ENCODE measurements around the gene SMOC2.

SMOC2 gene

GRCh38 chr6:168485818-168486217 lies 44.8 kb downstream of the SMOC2 start:
- no peak for ATAC-seq (ENCODE audit: low read depth)
- no peak overlapping the region for H3K4me3 ChIP-seq (ENCODE audit: severe bottlenecking)
- TF ChIP-seq CTCF (IDR thresholded peaks at IDR 0.05; ENCODE audit: poor library complexity, severe bottlenecking): no peak
- H3K9me3 ChIP-seq (ENCODE audit: severe bottlenecking): no peaks in the 10 kb centered on the region
- no peaks in the 10 kb centered on the region for H3K4me1 ChIP-seq (ENCODE audit: insufficient read depth, poor library complexity, severe bottlenecking)
- no peaks in the 10 kb centered on the region for H3K36me3 ChIP-seq (ENCODE audit: low read depth)
- no peak overlapping the region for H3K27ac ChIP-seq (ENCODE audit: poor library complexity, severe bottlenecking)
- H3K27me3 ChIP-seq (ENCODE audit: insufficient read depth, poor library complexity, severe bottlenecking): peaks cover 9% of the 10 kb centered on the region
- DNase-seq (ENCODE audit: low spot score): no peak

GRCh38 chr6:168490757-168491156 lies 49.8 kb downstream of the SMOC2 start:
- no peaks in the 10 kb centered on the region for H3K27me3 ChIP-seq (ENCODE audit: insufficient read depth, poor library complexity, severe bottlenecking)
- H3K4me3 ChIP-seq (ENCODE audit: severe bottlenecking): no peak overlapping the region
- ATAC-seq (ENCODE audit: low read depth) (no peak), DNase-seq (ENCODE audit: low spot score) (no peak)
- H3K9me3 ChIP-seq (ENCODE audit: severe bottlenecking): no peaks in the 10 kb centered on the region
- no peaks in the 10 kb centered on the region for H3K4me1 ChIP-seq (ENCODE audit: insufficient read depth, poor library complexity, severe bottlenecking)
- no peak for TF ChIP-seq CTCF (IDR thresholded peaks at IDR 0.05; ENCODE audit: poor library complexity, severe bottlenecking)
- H3K27ac ChIP-seq (ENCODE audit: poor library complexity, severe bottlenecking): no peak overlapping the region
- no peaks in the 10 kb centered on the region for H3K36me3 ChIP-seq (ENCODE audit: low read depth)

GRCh38 chr6:168493976-168494375 lies 53.0 kb downstream of the SMOC2 start:
- H3K36me3 ChIP-seq (ENCODE audit: low read depth): no peaks in the 10 kb centered on the region
- TF ChIP-seq CTCF (IDR thresholded peaks at IDR 0.05; ENCODE audit: poor library complexity, severe bottlenecking): no peak
- no peaks in the 10 kb centered on the region for H3K27me3 ChIP-seq (ENCODE audit: insufficient read depth, poor library complexity, severe bottlenecking)
- H3K27ac ChIP-seq (ENCODE audit: poor library complexity, severe bottlenecking): no peak overlapping the region
- no peak overlapping the region for H3K4me3 ChIP-seq (ENCODE audit: severe bottlenecking)
- DNase-seq (ENCODE audit: low spot score) (no peak), ATAC-seq (ENCODE audit: low read depth) (no peak)
- H3K9me3 ChIP-seq (ENCODE audit: severe bottlenecking): no peaks in the 10 kb centered on the region
- H3K4me1 ChIP-seq (ENCODE audit: insufficient read depth, poor library complexity, severe bottlenecking): no peaks in the 10 kb centered on the region

- no peak for TF ChIP-seq CTCF (IDR thresholded peaks at IDR 0.05; ENCODE audit: poor library complexity, severe bottlenecking)
- Histone ChIP-seq H3K9me3 (ENCODE audit: severe bottlenecking) (no peaks in the 10 kb centered on the region), H3K27ac (ENCODE audit: poor library complexity, severe bottlenecking) (no peak overlapping the region), H3K27me3 (ENCODE audit: insufficient read depth, poor library complexity, severe bottlenecking) (no peaks in the 10 kb centered on the region), H3K4me3 (ENCODE audit: severe bottlenecking) (no peak overlapping the region), H3K36me3 (ENCODE audit: low read depth) (no peaks in the 10 kb centered on the region), H3K4me1 (ENCODE audit: insufficient read depth, poor library complexity, severe bottlenecking) (no peaks in the 10 kb centered on the region)
- ATAC-seq (ENCODE audit: low read depth): no peak
- no peak for DNase-seq (ENCODE audit: low spot score)
Measured at GRCh38 chr6:168494726-168495125, 53.7 kb downstream of the SMOC2 start.

- no peak for TF ChIP-seq CTCF (IDR thresholded peaks at IDR 0.05; ENCODE audit: poor library complexity, severe bottlenecking)
- no peaks in the 10 kb centered on the region for H3K27me3 ChIP-seq (ENCODE audit: insufficient read depth, poor library complexity, severe bottlenecking)
- no peak for DNase-seq (ENCODE audit: low spot score)
- no peaks in the 10 kb centered on the region for H3K9me3 ChIP-seq (ENCODE audit: severe bottlenecking)
- H3K27ac ChIP-seq (ENCODE audit: poor library complexity, severe bottlenecking): no peak overlapping the region
- no peak overlapping the region for H3K4me3 ChIP-seq (ENCODE audit: severe bottlenecking)
- no peaks in the 10 kb centered on the region for H3K36me3 ChIP-seq (ENCODE audit: low read depth)
- no peak for ATAC-seq (ENCODE audit: low read depth)
- no peaks in the 10 kb centered on the region for H3K4me1 ChIP-seq (ENCODE audit: insufficient read depth, poor library complexity, severe bottlenecking)
Measured at GRCh38 chr6:168495133-168495532, 54.1 kb downstream of the SMOC2 start.
